Vagina (tissue), 2 donors: Measurements from ENCODE around the gene CUL4A. TPM values are rescaled to one million over a fixed set of nuclear protein-coding genes. Genes with fewer than 3 reads are reported as not detected.

ENCODE experiments used
- DNase-seq, 2 donors: peaks; one replicate each; pipeline ENCODE4 v3.0.0-alpha.2; 2017; ENCODE audit errors: extremely low spot score in 2 of 2
- H3K27ac ChIP-seq: fragments of 200-600 bp; sonication (generic); one replicate; pipeline ENCODE4 v1.5.1; 2019
- H3K27me3 ChIP-seq: fragments of 200-600 bp; sonication (generic); one replicate; pipeline ENCODE4 v1.5.1; 2019
- H3K36me3 ChIP-seq, 2 donors: fragments of 200-600 bp; sonication (generic); one replicate each; pipeline ENCODE4 v1.5.1; 2017 to 2019
- H3K4me1 ChIP-seq: fragments of 200-600 bp; sonication (generic); one replicate; pipeline ENCODE4 v1.5.1; 2019
- H3K4me3 ChIP-seq, 2 donors: fragments of 200-600 bp; sonication (generic); 1 replicate in 1 of 2; 2 replicates in 1 of 2; pipeline ENCODE4 v1.5.1; 2016 to 2019
- H3K9me3 ChIP-seq: fragments of 200-600 bp; sonication (generic); one replicate; pipeline ENCODE4 v1.5.1; 2019
- POLR2A ChIP-seq, 2 donors: fragments of 450-650 bp; IDR thresholded peaks; one replicate each; pipeline ENCODE4 v1.6.1; 2017; ENCODE audit warnings: antibody characterized with exemption in 2 of 2, mild to moderate bottlenecking in 2 of 2, moderate library complexity in 2 of 2
- POLR2AphosphoS5 ChIP-seq, 2 donors: sonication (generic); formaldehyde crosslinking; IDR thresholded peaks; one replicate each; pipeline ENCODE4 v1.9.0; 2017; ENCODE audit warnings: antibody characterized with exemption in 2 of 2, mild to moderate bottlenecking in 2 of 2, low read depth in 1 of 2; ENCODE audit not compliant: insufficient read depth in 1 of 2
- intact Hi-C: fragments of 100-400 bp; cut with DNase I; formaldehyde crosslinking; loops from one replicate; pipeline ENCODE4 v1.15.1; 2023
- total RNA-seq: library from RNA; depleted of rRNA; stranded (reverse); fragments of >200 nt; gene quantifications from one replicate; pipeline ENCODE4 v1.2.3, GENCODE V29; 2016
- TF ChIP-seq, protein P1 (sequence below), 3 experiments: fragments of 450-650 bp in 2 of 3; fragments of 200-600 bp in 1 of 3; sonication (generic) in 1 of 3; IDR thresholded peaks; one replicate each; pipeline ENCODE4 v1.5.1; 2017 to 2019; ENCODE audit warnings: antibody characterized with exemption in 3 of 3, mild to moderate bottlenecking in 2 of 3, moderate library complexity in 2 of 3

Gene CUL4A
- total RNA-seq, 1 donor from 2014 or later, result 110 TPM

- Histone ChIP-seq H3K27ac (no peak overlapping the region), H3K9me3 (no peaks in the 10 kb centered on the region), H3K4me3 (no peak overlapping the region), H3K36me3 (peaks cover 0 to 19% of the 10 kb centered on the region in 2 donors), H3K4me1 (no peaks in the 10 kb centered on the region), H3K27me3 (no peaks in the 10 kb centered on the region)
- intact Hi-C loops, result no loop called here
- DNase-seq, result no peak
- TF ChIP-seq POLR2AphosphoS5 (IDR thresholded peaks at IDR 0.05; ENCODE audit: insufficient read depth in 1 of 2, low read depth in 1 of 2) (no peak), POLR2A (IDR thresholded peaks at IDR 0.05) (no peak)
- TF ChIP-seq, protein P1, sequence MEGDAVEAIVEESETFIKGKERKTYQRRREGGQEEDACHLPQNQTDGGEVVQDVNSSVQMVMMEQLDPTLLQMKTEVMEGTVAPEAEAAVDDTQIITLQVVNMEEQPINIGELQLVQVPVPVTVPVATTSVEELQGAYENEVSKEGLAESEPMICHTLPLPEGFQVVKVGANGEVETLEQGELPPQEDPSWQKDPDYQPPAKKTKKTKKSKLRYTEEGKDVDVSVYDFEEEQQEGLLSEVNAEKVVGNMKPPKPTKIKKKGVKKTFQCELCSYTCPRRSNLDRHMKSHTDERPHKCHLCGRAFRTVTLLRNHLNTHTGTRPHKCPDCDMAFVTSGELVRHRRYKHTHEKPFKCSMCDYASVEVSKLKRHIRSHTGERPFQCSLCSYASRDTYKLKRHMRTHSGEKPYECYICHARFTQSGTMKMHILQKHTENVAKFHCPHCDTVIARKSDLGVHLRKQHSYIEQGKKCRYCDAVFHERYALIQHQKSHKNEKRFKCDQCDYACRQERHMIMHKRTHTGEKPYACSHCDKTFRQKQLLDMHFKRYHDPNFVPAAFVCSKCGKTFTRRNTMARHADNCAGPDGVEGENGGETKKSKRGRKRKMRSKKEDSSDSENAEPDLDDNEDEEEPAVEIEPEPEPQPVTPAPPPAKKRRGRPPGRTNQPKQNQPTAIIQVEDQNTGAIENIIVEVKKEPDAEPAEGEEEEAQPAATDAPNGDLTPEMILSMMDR (IDR thresholded peaks at IDR 0.05), result no peak
Measured at GRCh38 chr13:113171250-113172125, 37.9 kb upstream of the CUL4A start.

DNA sequence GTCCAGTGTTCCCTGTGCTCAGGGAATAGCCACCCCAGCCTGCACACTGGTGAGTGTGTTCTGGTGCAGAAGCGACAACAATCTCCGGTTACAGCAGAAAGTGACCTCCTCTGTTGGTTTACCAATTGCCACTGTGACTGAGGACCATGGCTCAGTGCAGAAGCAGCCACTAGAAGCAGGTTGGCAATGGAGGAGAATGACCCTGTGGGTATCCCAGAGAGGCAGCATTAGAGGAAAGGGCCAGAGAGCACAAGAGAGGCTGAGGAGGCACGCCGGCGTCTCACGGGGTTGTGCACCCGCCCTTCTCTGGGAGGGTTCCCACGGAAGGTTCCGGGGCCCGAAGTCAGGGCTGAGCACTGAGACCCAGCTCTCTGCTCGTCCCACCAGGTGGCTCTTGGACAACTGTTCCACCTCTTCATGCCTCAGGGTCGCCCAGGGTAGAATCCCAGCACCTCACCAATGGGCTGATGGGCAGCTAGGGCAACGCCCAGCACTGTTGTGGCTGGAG, 36.9 kb upstream of the CUL4A start:
- intact Hi-C loops, result no loop called here
- Histone ChIP-seq H3K9me3 (no peaks in the 10 kb centered on the region), H3K4me3 (no peak overlapping the region), H3K4me1 (no peaks in the 10 kb centered on the region), H3K36me3 (peaks cover 0 to 29% of the 10 kb centered on the region in 2 donors), H3K27me3 (no peaks in the 10 kb centered on the region), H3K27ac (no peak overlapping the region)
- no peak for DNase-seq
- no peak for TF ChIP-seq POLR2A (IDR thresholded peaks at IDR 0.05)
- no peak for TF ChIP-seq POLR2AphosphoS5 (IDR thresholded peaks at IDR 0.05; ENCODE audit: insufficient read depth in 1 of 2, low read depth in 1 of 2)
- TF ChIP-seq, protein P1 (IDR thresholded peaks at IDR 0.05), result no peak

GRCh38 chr13:113176280-113176679, 33.1 kb upstream of the CUL4A start:
- H3K4me1 ChIP-seq, result no peaks in the 10 kb centered on the region
- H3K36me3 ChIP-seq, result peaks cover 0 to 67% of the 10 kb centered on the region in 2 donors
- no peaks in the 10 kb centered on the region for H3K27me3 ChIP-seq
- DNase-seq, result no peak
- no peak overlapping the region for H3K27ac ChIP-seq
- no peak for TF ChIP-seq POLR2AphosphoS5 (IDR thresholded peaks at IDR 0.05; ENCODE audit: insufficient read depth in 1 of 2, low read depth in 1 of 2)
- TF ChIP-seq, protein P1 (IDR thresholded peaks at IDR 0.05), result no peak
- no peak for TF ChIP-seq POLR2A (IDR thresholded peaks at IDR 0.05)
- intact Hi-C loops, result no loop called here
- H3K4me3 ChIP-seq, result no peak overlapping the region
- no peaks in the 10 kb centered on the region for H3K9me3 ChIP-seq

- Histone ChIP-seq H3K4me1 (no peaks in the 10 kb centered on the region), H3K27ac (no peak overlapping the region), H3K27me3 (no peaks in the 10 kb centered on the region), H3K4me3 (no peak overlapping the region), H3K9me3 (no peaks in the 10 kb centered on the region), H3K36me3 (peaks cover 0 to 65% of the 10 kb centered on the region in 2 donors)
- TF ChIP-seq POLR2A (IDR thresholded peaks at IDR 0.05) (no peak), POLR2AphosphoS5 (IDR thresholded peaks at IDR 0.05; ENCODE audit: insufficient read depth in 1 of 2, low read depth in 1 of 2) (no peak)
- TF ChIP-seq, protein P1 (IDR thresholded peaks at IDR 0.05), result no peak
- intact Hi-C loops, result no loop called here
- DNase-seq, result no peak
Measured at GRCh38 chr13:113176822-113177221, 32.6 kb upstream of the CUL4A start.
